ENCODE measurements around the gene THEMIS2.

DNA sequence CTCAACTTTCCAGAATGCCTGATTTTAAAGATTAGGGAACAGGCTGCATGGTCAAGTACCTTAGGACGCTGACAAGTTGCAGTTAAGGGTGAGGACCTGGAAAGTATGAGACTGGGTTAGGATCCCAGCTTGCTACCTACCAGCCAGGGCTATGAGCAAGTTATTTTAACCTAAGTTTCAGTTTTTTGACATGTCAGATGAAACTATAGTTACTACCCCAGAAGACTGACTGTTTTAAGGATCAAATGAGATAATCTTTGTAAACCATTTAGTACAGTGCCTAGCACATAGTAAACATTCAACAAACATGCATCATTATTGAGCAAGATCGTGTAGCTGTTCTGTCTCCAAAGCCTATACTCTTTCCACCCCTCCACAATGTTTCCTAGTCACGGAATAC is 14.4 kb downstream of the THEMIS2 start:
- TF ChIP-seq, protein P1, sequence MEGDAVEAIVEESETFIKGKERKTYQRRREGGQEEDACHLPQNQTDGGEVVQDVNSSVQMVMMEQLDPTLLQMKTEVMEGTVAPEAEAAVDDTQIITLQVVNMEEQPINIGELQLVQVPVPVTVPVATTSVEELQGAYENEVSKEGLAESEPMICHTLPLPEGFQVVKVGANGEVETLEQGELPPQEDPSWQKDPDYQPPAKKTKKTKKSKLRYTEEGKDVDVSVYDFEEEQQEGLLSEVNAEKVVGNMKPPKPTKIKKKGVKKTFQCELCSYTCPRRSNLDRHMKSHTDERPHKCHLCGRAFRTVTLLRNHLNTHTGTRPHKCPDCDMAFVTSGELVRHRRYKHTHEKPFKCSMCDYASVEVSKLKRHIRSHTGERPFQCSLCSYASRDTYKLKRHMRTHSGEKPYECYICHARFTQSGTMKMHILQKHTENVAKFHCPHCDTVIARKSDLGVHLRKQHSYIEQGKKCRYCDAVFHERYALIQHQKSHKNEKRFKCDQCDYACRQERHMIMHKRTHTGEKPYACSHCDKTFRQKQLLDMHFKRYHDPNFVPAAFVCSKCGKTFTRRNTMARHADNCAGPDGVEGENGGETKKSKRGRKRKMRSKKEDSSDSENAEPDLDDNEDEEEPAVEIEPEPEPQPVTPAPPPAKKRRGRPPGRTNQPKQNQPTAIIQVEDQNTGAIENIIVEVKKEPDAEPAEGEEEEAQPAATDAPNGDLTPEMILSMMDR (IDR thresholded peaks at IDR 0.05; ENCODE audit: insufficient read depth, low read length), result no peak
- TF ChIP-seq POLR2AphosphoS5 (IDR thresholded peaks at IDR 0.05; ENCODE audit: low read depth) (no peak), REST (IDR thresholded peaks at IDR 0.05; ENCODE audit: insufficient replicate concordance, low read depth) (no peak), GABPA (IDR thresholded peaks at IDR 0.05; ENCODE audit: low read depth) (no peak)

Measured in HL-60 (cell line).